Panc1 (cell line): Measurements from ENCODE around the gene LIN28A.

ENCODE experiments used
- CTCF ChIP-seq: fragments of 450-650 bp; IDR thresholded peaks from 2 replicates; pipeline ENCODE4 v1.5.1; 2017; ENCODE audit warnings: mild to moderate bottlenecking
- REST ChIP-seq, 2 experiments: IDR thresholded peaks; 2 replicates each; pipeline ENCODE4 v1.6.1; 2011 to 2012; ENCODE audit warnings: low read depth in 2 of 2, control low read depth in 1 of 2, low read length in 1 of 2, mild to moderate bottlenecking in 1 of 2, moderate library complexity in 1 of 2; ENCODE audit not compliant: insufficient read depth in 1 of 2

- TF ChIP-seq CTCF (no peak), REST (IDR thresholded peaks at IDR 0.05; ENCODE audit: insufficient read depth in 1 of 2, low read depth in 2 of 2, low read length in 1 of 2) (no peak)
Observed at GRCh38 chr1:26403656-26404055, 7.0 kb upstream of the LIN28A start.
